Mucosa of stomach (tissue), 1 donor: ENCODE measurements around the gene TNFRSF17.
"Not testable (repeated sequence)": the region's sequence is repeated elsewhere in the genome, so short reads cannot be mapped to it uniquely, and the experiment has no call there.

Experiments used
- H3K27me3 ChIP-seq: one replicate; pipeline ENCODE4 v1.7.0; 2013; ENCODE audit warnings: mild to moderate bottlenecking, low read length; ENCODE audit not compliant: control insufficient read depth, insufficient read depth
- H3K36me3 ChIP-seq: one replicate; pipeline ENCODE4 v1.7.0; 2013; ENCODE audit warnings: low read length; ENCODE audit not compliant: control insufficient read depth, insufficient read depth
- H3K4me1 ChIP-seq: one replicate; pipeline ENCODE4 v1.7.0; 2013; ENCODE audit warnings: mild to moderate bottlenecking, low read length; ENCODE audit not compliant: control insufficient read depth, insufficient read depth
- H3K4me3 ChIP-seq: one replicate; pipeline ENCODE4 v1.7.0; 2013; ENCODE audit warnings: low read length
- H3K9ac ChIP-seq: one replicate; pipeline ENCODE4 v1.7.0; 2013; ENCODE audit warnings: mild to moderate bottlenecking, low read length, moderate library complexity
- H3K9me3 ChIP-seq: one replicate; pipeline ENCODE4 v1.7.0; 2013; ENCODE audit warnings: mild to moderate bottlenecking, low read length, moderate library complexity; ENCODE audit not compliant: control insufficient read depth
- donor health status: Pancreatic carcinoma.

TNFRSF17 gene

DNA sequence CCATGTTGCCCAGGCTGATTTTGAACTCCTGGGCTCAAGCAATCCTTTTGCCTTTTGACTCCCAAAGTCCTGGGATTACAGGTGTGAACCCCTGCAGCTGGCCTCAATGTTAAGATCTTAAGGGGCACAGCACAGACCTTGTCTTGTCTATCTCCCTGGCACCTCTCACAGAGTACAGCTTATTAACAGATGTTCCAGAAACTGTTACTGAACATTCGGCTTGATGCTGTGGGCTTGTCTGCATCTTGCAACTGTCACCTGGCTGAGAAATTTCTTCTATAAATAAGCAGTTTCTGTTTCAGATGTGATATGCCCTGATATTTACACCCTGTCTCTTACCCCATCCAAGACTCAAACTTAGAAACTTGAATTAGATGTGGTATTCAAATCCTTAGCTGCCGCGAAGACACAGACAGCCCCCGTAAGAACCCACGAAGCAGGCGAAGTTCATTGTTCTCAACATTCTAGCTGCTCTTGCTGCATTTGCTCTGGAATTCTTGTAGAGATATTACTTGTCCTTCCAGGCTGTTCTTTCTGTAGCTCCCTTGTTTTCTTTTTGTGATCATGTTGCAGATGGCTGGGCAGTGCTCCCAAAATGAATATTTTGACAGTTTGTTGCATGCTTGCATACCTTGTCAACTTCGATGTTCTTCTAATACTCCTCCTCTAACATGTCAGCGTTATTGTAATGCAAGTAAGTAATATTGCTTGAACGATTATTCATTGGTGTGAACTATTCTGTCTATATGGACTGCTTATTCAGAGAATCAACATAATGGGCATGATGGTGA lies at the start of gene TNFRSF17:
TNFRSF17 (plus strand) TSS at position 450 of the 791 bp plus-strand sequence; CDS start at position 565, 115 bp downstream.
- Histone ChIP-seq H3K4me1 (no peaks in the 10 kb centered on the region), H3K36me3 (no peaks in the 10 kb centered on the region), H3K9ac (no peak within 1 kb of the TSS), H3K27me3 (no peaks in the 10 kb centered on the region), H3K4me3 (no peak within 1 kb of the TSS), H3K9me3 (no peaks in the 10 kb centered on the region)

DNA sequence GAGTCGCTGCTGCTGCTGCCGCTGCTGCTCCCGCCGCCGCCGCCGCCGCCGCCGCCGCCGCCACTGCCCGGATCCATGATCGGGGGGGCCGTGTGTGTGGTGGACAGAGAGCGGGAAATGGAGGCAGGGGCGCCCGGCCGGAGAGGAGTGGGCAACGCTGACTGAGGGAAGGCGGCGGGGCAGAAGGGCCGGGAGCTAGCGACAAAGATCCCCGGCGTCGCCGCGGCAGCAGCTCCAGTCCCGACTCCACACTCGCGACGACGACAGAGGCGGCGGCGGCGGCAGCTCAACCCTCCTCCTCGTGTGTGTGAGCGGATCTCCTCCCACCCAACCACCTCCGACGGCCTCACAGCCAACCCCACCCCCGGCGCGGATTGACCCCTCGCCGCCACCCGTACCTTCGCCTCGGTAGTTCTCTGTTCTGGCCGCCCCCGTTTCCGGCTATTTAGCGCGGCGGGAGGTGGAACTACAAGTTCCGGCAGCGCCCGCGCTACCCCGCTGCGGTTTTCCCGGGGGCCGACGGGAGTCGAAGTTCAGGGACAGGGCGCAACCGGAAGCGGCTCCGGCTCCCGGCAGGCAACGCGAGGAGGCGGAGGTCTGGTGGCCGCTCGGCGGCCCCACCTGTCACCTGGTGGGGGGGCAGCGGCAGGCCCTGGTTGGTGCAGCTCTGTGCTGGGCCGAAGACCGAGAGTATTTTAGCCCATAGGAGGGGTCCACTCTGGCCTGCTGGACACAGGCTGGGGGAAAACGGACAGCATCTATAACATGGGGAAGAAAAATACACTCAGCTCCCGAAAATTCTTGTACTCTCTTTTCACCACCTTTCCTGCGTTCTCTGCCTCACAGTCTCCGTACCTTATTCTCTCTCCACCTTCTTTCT lies 49.1 kb upstream of the TNFRSF17 start, which contains the start of gene GSPT1:
GSPT1 (minus strand) TSS at position 313 of the 880 bp plus-strand sequence; CDS start at position 77, 236 bp downstream.
- peak within 1 kb of the TSS; percentile 93 for H3K9ac ChIP-seq
- H3K36me3 ChIP-seq: no peaks in the 10 kb centered on the region
- no peaks in the 10 kb centered on the region for H3K9me3 ChIP-seq
- H3K4me3 ChIP-seq: peak within 1 kb of the TSS; percentile 90
- H3K27me3 ChIP-seq: no peaks in the 10 kb centered on the region
- peaks cover 16% of the 10 kb centered on the region for H3K4me1 ChIP-seq

DNA sequence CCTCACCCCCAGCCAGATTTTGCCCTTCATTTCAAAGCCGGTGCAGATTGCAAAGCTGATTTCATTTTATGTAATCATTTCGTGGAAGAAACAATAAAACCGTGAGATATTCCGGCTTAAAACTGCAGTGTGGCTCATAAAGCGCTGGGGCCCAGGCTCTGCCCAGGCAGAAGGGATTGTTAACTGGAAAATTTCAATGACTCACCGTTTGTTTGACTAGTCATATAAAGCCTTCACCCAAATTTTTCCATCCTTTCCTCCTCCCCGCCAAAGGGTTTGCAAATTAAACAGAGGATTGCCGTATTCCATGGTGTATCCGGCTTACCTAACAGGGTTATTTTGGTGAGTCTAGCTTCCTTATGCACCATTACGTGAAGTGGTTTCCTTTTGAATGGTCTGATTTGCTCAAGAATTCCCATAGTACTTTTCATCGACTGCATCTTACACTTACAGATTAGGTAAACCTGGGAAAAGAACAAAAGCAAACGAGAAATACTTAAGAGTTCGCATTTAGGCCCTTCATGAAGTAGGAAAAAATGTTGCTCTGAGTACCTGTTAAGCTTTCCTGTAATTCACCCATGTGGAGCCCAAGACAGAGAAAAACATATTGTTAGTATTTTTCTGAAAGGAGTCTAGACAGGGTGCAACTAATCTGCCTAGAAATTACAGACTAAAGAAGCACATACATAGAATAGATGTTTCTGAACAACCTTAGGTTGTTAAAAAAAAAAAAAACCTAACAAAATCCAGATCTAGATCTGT lies 48.3 kb upstream of the TNFRSF17 start:
- Histone ChIP-seq H3K36me3 (no peaks in the 10 kb centered on the region), H3K9me3 (no peaks in the 10 kb centered on the region), H3K27me3 (no peaks in the 10 kb centered on the region), H3K9ac (peak overlapping the region; percentile 93), H3K4me3 (peak overlapping the region; percentile 90), H3K4me1 (peaks cover 16% of the 10 kb centered on the region)

DNA sequence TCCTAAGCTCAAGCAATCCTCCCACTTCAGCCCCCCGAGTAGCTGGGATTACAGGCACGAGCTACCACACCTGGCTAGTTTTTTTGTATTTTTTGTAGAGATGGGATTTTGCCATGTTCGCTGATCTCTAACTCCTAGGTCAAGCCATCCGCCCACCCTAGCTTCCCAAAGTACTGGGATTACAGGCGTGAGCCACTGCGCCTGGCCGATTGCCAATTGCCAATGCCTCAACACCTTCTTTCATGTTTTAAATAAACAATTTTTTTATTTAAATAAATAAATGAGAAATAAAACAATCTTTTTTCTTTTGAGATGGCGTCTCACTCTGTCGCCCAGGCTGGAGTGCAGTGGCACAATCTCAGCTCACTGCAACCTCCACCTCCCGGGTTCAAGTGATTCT lies 41.0 kb upstream of the TNFRSF17 start:
- H3K36me3 ChIP-seq, H3K4me1 ChIP-seq, H3K9me3 ChIP-seq: not testable (repeated sequence)

DNA sequence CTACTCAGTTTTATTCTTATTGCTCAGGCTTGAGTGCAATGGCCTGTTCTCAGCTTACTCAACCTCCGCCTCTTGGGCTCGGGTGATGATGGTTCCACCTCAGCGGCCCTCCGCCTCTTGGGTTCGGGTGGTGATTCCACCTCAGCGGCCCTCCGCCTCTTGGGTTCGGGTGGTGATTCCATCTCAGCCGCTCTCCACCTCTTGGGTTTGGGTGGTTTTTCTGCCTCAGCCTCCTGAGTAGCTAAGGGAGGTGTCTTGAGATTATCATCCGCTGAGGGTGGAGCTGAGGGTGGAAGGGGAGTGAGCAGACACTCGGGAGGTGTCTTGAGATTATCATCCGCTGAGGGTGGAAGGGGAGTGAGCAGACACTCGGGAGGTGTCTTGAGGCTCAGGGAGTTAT lies 37.7 kb upstream of the TNFRSF17 start:
- not testable (repeated sequence) for H3K9ac ChIP-seq, H3K36me3 ChIP-seq, H3K27me3 ChIP-seq, H3K4me1 ChIP-seq, H3K9me3 ChIP-seq, H3K4me3 ChIP-seq

More for the DNA sequence above, 41.0 kb upstream of the TNFRSF17 start:
- H3K27me3 ChIP-seq, H3K9ac ChIP-seq, H3K4me3 ChIP-seq: not testable (repeated sequence)

DNA sequence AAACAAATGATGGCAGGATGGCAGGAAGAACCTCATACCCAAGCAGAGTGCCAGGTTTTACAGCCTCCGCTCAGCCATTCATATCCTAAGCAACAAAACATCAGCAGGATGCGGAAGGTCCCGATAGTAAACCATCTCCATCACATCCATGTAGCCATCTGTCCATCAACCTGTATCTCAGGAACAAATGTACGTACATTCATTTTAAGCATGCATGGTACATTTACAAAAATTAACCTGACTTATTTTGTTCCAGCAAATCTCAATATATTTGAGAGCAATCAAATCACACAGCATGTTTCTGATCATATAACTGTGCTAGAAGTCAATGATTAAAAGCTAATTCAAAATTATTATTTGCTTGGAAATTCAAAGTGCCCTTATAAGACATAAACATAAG lies 23.1 kb upstream of the TNFRSF17 start, which contains the start of gene NPIPB2:
NPIPB2 (minus strand) TSS at position 101 of the 400 bp plus-strand sequence; CDS start at position 101, 0 bp downstream.
- H3K4me3 ChIP-seq, H3K36me3 ChIP-seq, H3K4me1 ChIP-seq, H3K9me3 ChIP-seq, H3K9ac ChIP-seq, H3K27me3 ChIP-seq: not testable (repeated sequence)

DNA sequence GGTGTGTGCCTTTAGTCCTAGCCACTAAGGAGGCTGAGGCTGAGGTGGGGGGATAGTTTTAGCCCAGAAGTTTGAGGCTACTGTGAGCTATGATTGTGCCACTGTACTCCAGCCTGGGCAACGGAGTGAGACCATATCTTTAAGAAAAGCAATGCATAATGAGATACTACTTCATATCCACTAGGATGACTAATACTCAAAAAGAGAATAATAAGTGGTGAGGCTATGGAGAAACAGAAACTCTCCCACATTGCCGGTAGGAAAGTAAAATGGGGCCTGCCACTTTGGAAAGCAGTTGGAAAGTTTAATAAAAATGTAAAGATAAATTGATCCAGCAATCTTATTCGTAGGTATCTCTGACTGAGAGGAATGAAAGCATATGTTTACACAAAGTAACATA lies 18.6 kb upstream of the TNFRSF17 start:
- no peak overlapping the region for H3K9ac ChIP-seq
- no peak overlapping the region for H3K4me3 ChIP-seq
- H3K36me3 ChIP-seq: no peaks in the 10 kb centered on the region
- H3K27me3 ChIP-seq: no peaks in the 10 kb centered on the region
- H3K9me3 ChIP-seq: no peaks in the 10 kb centered on the region
- no peaks in the 10 kb centered on the region for H3K4me1 ChIP-seq

DNA sequence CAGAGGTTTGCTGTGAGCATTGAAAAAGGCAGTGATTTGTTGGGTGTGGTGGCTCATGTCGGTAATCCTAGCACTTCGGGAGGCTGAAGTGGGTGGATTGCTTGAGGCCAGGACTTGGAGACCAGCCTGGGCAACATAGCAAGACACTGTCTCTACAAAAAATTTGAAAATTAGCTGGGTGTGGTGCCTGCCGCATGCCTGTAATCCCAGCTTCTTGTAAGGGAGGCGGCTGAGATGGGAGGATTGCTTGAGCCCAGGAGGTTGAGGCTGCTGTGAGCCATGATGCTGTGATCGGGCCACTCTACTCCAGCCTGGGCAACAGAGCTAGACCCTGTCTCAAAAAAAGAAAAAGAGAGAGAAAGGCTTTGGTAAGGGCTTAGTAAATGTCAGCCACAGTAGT lies 16.2 kb upstream of the TNFRSF17 start:
- Histone ChIP-seq H3K9me3 (no peaks in the 10 kb centered on the region), H3K4me3 (no peak overlapping the region), H3K27me3 (no peaks in the 10 kb centered on the region), H3K36me3 (no peaks in the 10 kb centered on the region), H3K4me1 (no peaks in the 10 kb centered on the region), H3K9ac (no peak overlapping the region)

DNA sequence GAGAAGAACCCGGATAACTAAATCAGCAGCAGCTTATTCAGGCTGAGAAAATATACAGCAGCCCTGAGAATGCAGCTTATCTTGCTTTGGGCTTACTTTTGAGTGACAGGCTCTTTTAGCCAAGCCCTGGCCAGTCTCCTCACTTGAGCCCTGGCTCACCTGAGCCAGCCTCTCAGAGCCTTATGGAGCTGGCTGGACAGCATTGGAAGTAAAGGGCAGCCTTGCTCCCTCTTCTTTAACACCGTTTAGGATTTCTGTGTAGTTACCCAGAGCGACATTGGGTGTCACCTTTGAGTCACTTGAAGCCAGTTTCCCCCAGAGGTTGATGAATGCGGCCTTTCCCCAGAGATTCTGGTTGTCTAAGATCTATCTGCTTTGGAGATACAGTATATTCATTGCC lies 15.5 kb upstream of the TNFRSF17 start:
- H3K4me3 ChIP-seq: no peak overlapping the region
- no peaks in the 10 kb centered on the region for H3K4me1 ChIP-seq
- H3K27me3 ChIP-seq: no peaks in the 10 kb centered on the region
- no peaks in the 10 kb centered on the region for H3K9me3 ChIP-seq
- no peak overlapping the region for H3K9ac ChIP-seq
- no peaks in the 10 kb centered on the region for H3K36me3 ChIP-seq

DNA sequence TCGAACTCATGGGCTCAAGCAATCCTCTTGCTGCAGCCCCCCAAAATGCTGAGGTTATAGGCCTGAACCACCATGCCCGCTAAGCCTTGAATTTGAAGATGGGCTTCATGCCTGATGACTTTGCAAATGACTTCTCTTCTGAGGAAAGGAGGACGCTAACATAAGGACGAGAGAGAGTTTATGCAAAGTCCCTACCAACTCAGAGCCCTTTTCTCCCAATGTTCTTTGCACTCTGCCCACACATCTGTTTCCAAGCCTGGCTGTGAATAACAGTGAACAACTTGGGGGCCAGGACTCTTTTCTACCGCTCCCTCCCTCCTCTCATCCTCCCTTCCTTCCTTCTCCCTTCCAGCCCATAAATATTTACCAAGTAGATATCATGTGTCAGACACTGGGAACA lies 14.6 kb upstream of the TNFRSF17 start:
- Histone ChIP-seq H3K36me3 (no peaks in the 10 kb centered on the region), H3K9ac (no peak overlapping the region), H3K27me3 (no peaks in the 10 kb centered on the region)

DNA sequence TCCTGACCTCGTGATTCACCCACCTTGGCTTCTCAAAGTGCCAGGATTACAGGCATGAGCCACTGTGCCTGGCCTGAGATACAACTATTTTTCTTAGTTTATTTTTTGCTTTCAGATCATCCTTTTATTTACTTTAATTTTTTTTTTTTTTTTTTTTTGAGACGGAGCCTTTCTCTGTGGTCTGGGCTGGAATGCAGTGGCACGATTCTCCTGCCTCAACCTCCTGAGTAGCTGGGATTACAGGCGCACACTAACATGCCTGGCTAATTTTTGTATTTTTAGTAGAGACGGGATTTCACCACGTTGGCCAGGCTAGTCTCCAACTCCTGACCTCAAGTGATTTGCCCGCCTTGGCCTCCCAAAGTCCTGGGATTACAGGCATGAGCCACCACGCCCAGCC lies 11.4 kb upstream of the TNFRSF17 start:
- H3K9ac ChIP-seq, H3K4me1 ChIP-seq, H3K4me3 ChIP-seq, H3K36me3 ChIP-seq, H3K9me3 ChIP-seq, H3K27me3 ChIP-seq: not testable (repeated sequence)

More for the DNA sequence above, 14.6 kb upstream of the TNFRSF17 start:
- H3K9me3 ChIP-seq: no peaks in the 10 kb centered on the region
- no peaks in the 10 kb centered on the region for H3K4me1 ChIP-seq
- no peak overlapping the region for H3K4me3 ChIP-seq
